A549 (cell line): ENCODE results near the gene KCNG1. TPM values are rescaled to one million over a fixed set of nuclear protein-coding genes. Genes with fewer than 3 reads are reported as not detected.

Experiments
- ATAC-seq, 2 experiments: fragments of 200-7000 bp in 1 of 2; fragments of >200 bp in 1 of 2; cut with Nextera tagmentation in 1 of 2; cut with Tn5 transposase in 1 of 2; 3 replicates each; pipeline versions ENCODE4 v1.8.0 to v1.9.1; 2018 to 2020; ENCODE audit warnings: mild to moderate bottlenecking in 1 of 2, moderate library complexity in 1 of 2
- CTCF ChIA-PET: fragments of 300-600 bp; sonication (Branson Sonifier 250); formaldehyde crosslinking; extraction: SDS; loops from one replicate; lab custom pipeline; 2021; ENCODE audit warnings: antibody characterized with exemption, inconsistent platforms; lab: Yijun Ruan, JAX
- POLR2A ChIA-PET: fragments of 350-600 bp; formaldehyde crosslinking; extraction: SDS; loops from one replicate; lab custom pipeline; 2021; ENCODE audit warnings: antibody characterized with exemption, inconsistent platforms; lab: Yijun Ruan, JAX
- DNase-seq, 2 experiments: peaks; one replicate each; pipeline versions ENCODE4 v3.0.0 to v3.0.0-alpha.2; 2011 to 2016; ENCODE audit warnings: low read depth in 1 of 2, low spot score in 1 of 2
- FAIRE-seq: peaks from 2 replicates; lab custom pipeline; 2011; peaks lifted over from hg19 to GRCh38; lab: Jason Lieb, UNC
- H3K27ac ChIP-seq, 2 experiments: fragments of >200 bp; sonication (Bioruptor Twin); formaldehyde crosslinking; 3 replicates each; pipeline ENCODE4 v1.5.1; 2016 to 2017
- H3K4me1 ChIP-seq: fragments of >200 bp; sonication (Bioruptor Twin); formaldehyde crosslinking; 3 replicates; pipeline ENCODE4 v1.6.1; 2016
- H3K4me2 ChIP-seq: fragments of >200 bp; sonication (Bioruptor Twin); formaldehyde crosslinking; 3 replicates; pipeline ENCODE4 v1.6.1; 2016
- H3K4me3 ChIP-seq: fragments of >200 bp; sonication (Bioruptor Twin); formaldehyde crosslinking; 3 replicates; pipeline ENCODE4 v1.5.1; 2016
- H3K9me3 ChIP-seq: fragments of >200 bp; sonication (Bioruptor Twin); formaldehyde crosslinking; 3 replicates; pipeline ENCODE4 v1.6.1; 2016
- E2F6 ChIP-seq: IDR thresholded peaks from 2 replicates; pipeline ENCODE4 v1.6.1; 2012; ENCODE audit warnings: low read depth, borderline replicate concordance
- EHF ChIP-seq: fragments of 250-450 bp; sonication (Bioruptor Pico); IDR thresholded peaks from 2 replicates; pipeline ENCODE4 v1.5.0; 2020; ENCODE audit warnings: mild to moderate bottlenecking
- EP300 ChIP-seq, 2 experiments: fragments of >200 bp; sonication (Bioruptor Twin); formaldehyde crosslinking; IDR thresholded peaks; 2 replicates in 1 of 2; 3 replicates in 1 of 2; pipeline ENCODE4 v1.6.1; 2016 to 2017
- ESRRA ChIP-seq: fragments of 150-350 bp; IDR thresholded peaks from 2 replicates; pipeline ENCODE4 v1.6.1; 2014; ENCODE audit warnings: mild to moderate bottlenecking, low read length, borderline replicate concordance
- HOXB5 ChIP-seq: fragments of 250-450 bp; sonication (Bioruptor Pico); IDR thresholded peaks from 2 replicates; pipeline ENCODE4 v1.5.0; 2020; ENCODE audit warnings: mild to moderate bottlenecking, moderate library complexity
- MAX ChIP-seq: IDR thresholded peaks from 2 replicates; pipeline ENCODE4 v1.6.1; 2012
- NFE2L2 ChIP-seq: fragments of 150-350 bp; conservative IDR thresholded peaks from 2 replicates; pipeline ENCODE4 v1.6.1; 2014; ENCODE audit warnings: low read length
- NPAS2 ChIP-seq: fragments of 250-450 bp; sonication (Bioruptor Pico); IDR thresholded peaks from 2 replicates; pipeline ENCODE4 v1.8.0; 2022; ENCODE audit warnings: mild to moderate bottlenecking, moderate library complexity, borderline replicate concordance
- NR3C1 ChIP-seq: fragments of >200 bp; sonication (Bioruptor Twin); formaldehyde crosslinking; IDR thresholded peaks from 3 replicates; pipeline ENCODE4 v1.6.1; 2017
- PHF8 ChIP-seq: fragments of 200-600 bp; sonication (generic); IDR thresholded peaks from 2 replicates; pipeline ENCODE4 v1.6.1; 2016; ENCODE audit warnings: low read depth, mild to moderate bottlenecking, antibody characterized with exemption, moderate library complexity, borderline replicate concordance
- RFX5 ChIP-seq: fragments of 450-650 bp; IDR thresholded peaks from 2 replicates; pipeline ENCODE4 v1.7.1; 2014; ENCODE audit warnings: antibody characterized with exemption, mild to moderate bottlenecking, moderate library complexity
- RNF2 ChIP-seq: fragments of 200-600 bp; sonication (generic); IDR thresholded peaks from 2 replicates; pipeline ENCODE4 v1.6.1; 2016; ENCODE audit warnings: low read depth, mild to moderate bottlenecking, antibody characterized with exemption, moderate library complexity, borderline replicate concordance
- SREBF2 ChIP-seq: fragments of 450-650 bp; IDR thresholded peaks from 2 replicates; pipeline ENCODE4 v1.6.1; 2014; ENCODE audit warnings: mild to moderate bottlenecking, moderate library complexity
- TP53 ChIP-seq: fragments of 250-450 bp; sonication (Bioruptor Pico); IDR thresholded peaks from 2 replicates; pipeline ENCODE4 v1.5.0; 2021; ENCODE audit warnings: mild to moderate bottlenecking, moderate library complexity
- ZC3H11A ChIP-seq: fragments of 450-650 bp; IDR thresholded peaks from 2 replicates; pipeline ENCODE4 v1.6.1; 2014; ENCODE audit warnings: antibody characterized with exemption, mild to moderate bottlenecking
- WGBS: methylation state at CpG from one replicate; pipeline ENCODE4 v1.1.6; 2017; ENCODE audit errors: missing lambda C conversion rate; 5-methylcytosine and 5-hydroxymethylcytosine counted together
- polyA plus RNA-seq, 4 experiments: library from polyadenylated mRNA; depleted of rRNA in 3 of 4; stranded (reverse); fragments of >200 nt; fragmentation: RNase III in 1 of 4; extraction: RNeasy Plus Mini Kit Qiagen cat#74134 plus additional on column Dnase treatment in 1 of 4; gene quantifications; 2 replicates in 3 of 4; 3 replicates in 1 of 4; pipeline ENCODE4 v1.2.3, GENCODE V29; 2011 to 2017
- TF ChIP-seq, protein P1 (sequence below): fragments of 200-600 bp; sonication (generic); IDR thresholded peaks from 2 replicates; pipeline ENCODE4 v1.6.1; 2016; ENCODE audit warnings: antibody characterized with exemption, mild to moderate bottlenecking, moderate library complexity
- TF ChIP-seq, protein P2 (sequence below): IDR thresholded peaks from 2 replicates; pipeline ENCODE4 v1.6.1; 2012

Gene KCNG1
- polyA plus RNA-seq, 2 of the 4 experiments (the other 2 are of a cell fraction): 8.5 to 12.3 TPM

- WGBS: 87% methylated on average over 1 of the region's 1 CpG
- TF ChIP-seq RFX5: no peak
- TF ChIP-seq, all 56 proteins: peak for 0
- no peak for ATAC-seq
- ChIA-PET POLR2A (no interaction called here), CTCF (interaction anchor here (5.7 to 6.6 kb wide), 2 partner anchors 10 to 282 kb away, joined by 32 to 53 read pairs; no protein-coding TSS in a partner anchor)
- Histone ChIP-seq H3K4me3 (no peak overlapping the region), H3K4me1 (peaks cover 12% of the 10 kb centered on the region; the same call in 1 of the 3 replicates), H3K9me3 (no peaks in the 10 kb centered on the region), H3K4me2 (no peak overlapping the region), H3K27ac (no peak overlapping the region)
- no peak for DNase-seq
- FAIRE-seq: no peak
Measured at GRCh38 chr20:51024761-51025160, 1.9 kb upstream of the KCNG1 start.

DNA sequence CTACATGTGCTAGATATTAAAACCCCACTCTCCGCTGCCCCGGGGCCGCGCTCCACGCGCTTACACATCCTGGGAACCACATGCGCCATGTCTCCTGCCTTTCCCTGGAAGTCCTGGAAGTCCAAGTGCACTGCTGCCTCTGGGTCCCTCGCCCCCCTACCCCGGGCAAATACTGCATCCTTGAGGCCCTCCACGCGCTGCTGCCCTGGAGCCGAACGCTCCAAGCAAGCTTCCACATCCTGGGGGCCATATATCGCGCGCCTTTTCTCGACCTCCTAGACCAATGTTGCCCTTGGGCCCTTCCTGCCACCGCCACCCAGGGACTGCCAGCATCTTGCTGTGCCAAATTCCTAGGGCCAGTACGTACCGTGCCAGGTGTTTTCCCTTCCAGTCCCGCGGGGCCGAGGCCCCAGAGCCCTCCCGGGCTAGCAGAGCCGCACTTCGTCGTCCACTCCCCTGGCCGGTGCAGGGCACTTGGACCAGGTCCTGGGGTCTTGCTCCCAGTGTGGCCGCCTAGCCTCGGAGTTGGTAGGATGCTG lies 779 bp upstream of the KCNG1 start:
- ATAC-seq: no peak; a peak in 1 of 6 replicates
- Histone ChIP-seq H3K27ac (peak overlapping the region; percentile 80 to 97; a peak in 5 of 6 replicates), H3K4me3 (peak overlapping the region; percentile 76), H3K9me3 (no peaks in the 10 kb centered on the region), H3K4me1 (peaks cover 12% of the 10 kb centered on the region; the same call in 1 of the 3 replicates), H3K4me2 (peak overlapping the region; percentile 99)
- TF ChIP-seq MAX: no peak
- TF ChIP-seq EP300 (IDR thresholded peaks at IDR 0.05): no peak
- no peak for TF ChIP-seq ESRRA
- TF ChIP-seq NFE2L2: no peak
- TF ChIP-seq ZC3H11A: no peak
- TF ChIP-seq PHF8: no peak
- TF ChIP-seq TP53 (CRISPR knock-in tag): no peak
- no peak for TF ChIP-seq NR3C1
- no peak for TF ChIP-seq EHF (CRISPR knock-in tag)
- TF ChIP-seq, protein P1, sequence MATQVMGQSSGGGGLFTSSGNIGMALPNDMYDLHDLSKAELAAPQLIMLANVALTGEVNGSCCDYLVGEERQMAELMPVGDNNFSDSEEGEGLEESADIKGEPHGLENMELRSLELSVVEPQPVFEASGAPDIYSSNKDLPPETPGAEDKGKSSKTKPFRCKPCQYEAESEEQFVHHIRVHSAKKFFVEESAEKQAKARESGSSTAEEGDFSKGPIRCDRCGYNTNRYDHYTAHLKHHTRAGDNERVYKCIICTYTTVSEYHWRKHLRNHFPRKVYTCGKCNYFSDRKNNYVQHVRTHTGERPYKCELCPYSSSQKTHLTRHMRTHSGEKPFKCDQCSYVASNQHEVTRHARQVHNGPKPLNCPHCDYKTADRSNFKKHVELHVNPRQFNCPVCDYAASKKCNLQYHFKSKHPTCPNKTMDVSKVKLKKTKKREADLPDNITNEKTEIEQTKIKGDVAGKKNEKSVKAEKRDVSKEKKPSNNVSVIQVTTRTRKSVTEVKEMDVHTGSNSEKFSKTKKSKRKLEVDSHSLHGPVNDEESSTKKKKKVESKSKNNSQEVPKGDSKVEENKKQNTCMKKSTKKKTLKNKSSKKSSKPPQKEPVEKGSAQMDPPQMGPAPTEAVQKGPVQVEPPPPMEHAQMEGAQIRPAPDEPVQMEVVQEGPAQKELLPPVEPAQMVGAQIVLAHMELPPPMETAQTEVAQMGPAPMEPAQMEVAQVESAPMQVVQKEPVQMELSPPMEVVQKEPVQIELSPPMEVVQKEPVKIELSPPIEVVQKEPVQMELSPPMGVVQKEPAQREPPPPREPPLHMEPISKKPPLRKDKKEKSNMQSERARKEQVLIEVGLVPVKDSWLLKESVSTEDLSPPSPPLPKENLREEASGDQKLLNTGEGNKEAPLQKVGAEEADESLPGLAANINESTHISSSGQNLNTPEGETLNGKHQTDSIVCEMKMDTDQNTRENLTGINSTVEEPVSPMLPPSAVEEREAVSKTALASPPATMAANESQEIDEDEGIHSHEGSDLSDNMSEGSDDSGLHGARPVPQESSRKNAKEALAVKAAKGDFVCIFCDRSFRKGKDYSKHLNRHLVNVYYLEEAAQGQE: no peak
- no peak for TF ChIP-seq NPAS2 (CRISPR knock-in tag)
- no peak for FAIRE-seq
- ChIA-PET CTCF (interaction anchor here (1.8 kb wide), 1 partner anchor 10 kb away, joined by 5 read pairs; no protein-coding TSS in a partner anchor), POLR2A (no interaction called here)
- 53% methylated on average over 22 of the region's 30 CpGs for WGBS
- no peak for DNase-seq

- POLR2A ChIA-PET: no interaction called here
- Histone ChIP-seq H3K4me2 (peak overlapping the region; percentile 99), H3K4me1 (peaks cover 12% of the 10 kb centered on the region; the same call in 1 of the 3 replicates), H3K27ac (peak overlapping the region; percentile 80 to 97), H3K4me3 (peak overlapping the region; percentile 76), H3K9me3 (no peaks in the 10 kb centered on the region)
- DNase-seq (no peak), ATAC-seq (peak; percentile 1 to 4; a peak in 1 of 6 replicates), FAIRE-seq (no peak)
- CTCF ChIA-PET: interaction anchor here (1.3 to 1.8 kb wide), 2 partner anchors 8 to 285 kb away, joined by 5 to 6 read pairs; no protein-coding TSS in a partner anchor
- 61% methylated on average over 24 of the region's 39 CpGs for WGBS
- no peak; the same call in 1 of the 2 replicates for TF ChIP-seq E2F6
- TF ChIP-seq HOXB5: no peak
- TF ChIP-seq, protein P1: no peak
- no peak for TF ChIP-seq NFE2L2
- TF ChIP-seq RNF2: 0 out of 2 replicates have a peak, but pooled peaks have one; percentile 33
- TF ChIP-seq SREBF2: no peak
- TF ChIP-seq, protein P2, sequence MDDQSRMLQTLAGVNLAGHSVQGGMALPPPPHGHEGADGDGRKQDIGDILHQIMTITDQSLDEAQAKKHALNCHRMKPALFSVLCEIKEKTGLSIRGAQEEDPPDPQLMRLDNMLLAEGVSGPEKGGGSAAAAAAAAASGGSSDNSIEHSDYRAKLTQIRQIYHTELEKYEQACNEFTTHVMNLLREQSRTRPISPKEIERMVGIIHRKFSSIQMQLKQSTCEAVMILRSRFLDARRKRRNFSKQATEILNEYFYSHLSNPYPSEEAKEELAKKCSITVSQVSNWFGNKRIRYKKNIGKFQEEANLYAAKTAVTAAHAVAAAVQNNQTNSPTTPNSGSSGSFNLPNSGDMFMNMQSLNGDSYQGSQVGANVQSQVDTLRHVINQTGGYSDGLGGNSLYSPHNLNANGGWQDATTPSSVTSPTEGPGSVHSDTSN: no peak
Measured at GRCh38 chr20:51022227-51022802, 592 bp downstream of the KCNG1 start.
